T-helper 22 cell (primary cell): ENCODE results near the gene EPN2.
"Not testable (repeated sequence)": the region's sequence is repeated elsewhere in the genome, so short reads cannot be mapped to it uniquely, and the experiment has no call there.

ENCODE experiments used
- DNase-seq: peaks from one replicate; pipeline ENCODE4 v3.0.0-alpha.2; 2020; ENCODE audit warnings: low read depth

The EPN2 gene

DNA sequence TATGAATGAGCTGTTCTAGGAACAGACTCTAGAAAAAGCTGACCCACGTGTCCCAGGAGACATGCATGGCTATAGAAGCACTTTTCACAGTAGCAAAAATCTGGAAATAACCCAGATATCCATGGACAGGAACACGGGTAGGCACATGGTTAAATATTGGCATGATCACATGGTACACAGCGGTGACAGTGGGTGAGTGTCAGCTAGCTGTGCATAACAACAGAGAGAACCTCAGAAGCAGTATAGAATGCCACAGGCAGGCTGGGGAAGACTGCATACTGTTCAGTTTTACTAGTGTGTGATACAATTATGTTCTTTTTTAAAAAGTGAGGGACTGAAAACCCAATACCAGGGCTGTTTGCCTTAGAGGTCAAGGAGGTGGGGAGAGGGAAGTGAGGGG lies 31.4 kb downstream of the EPN2 start:
- no peak for DNase-seq

DNA sequence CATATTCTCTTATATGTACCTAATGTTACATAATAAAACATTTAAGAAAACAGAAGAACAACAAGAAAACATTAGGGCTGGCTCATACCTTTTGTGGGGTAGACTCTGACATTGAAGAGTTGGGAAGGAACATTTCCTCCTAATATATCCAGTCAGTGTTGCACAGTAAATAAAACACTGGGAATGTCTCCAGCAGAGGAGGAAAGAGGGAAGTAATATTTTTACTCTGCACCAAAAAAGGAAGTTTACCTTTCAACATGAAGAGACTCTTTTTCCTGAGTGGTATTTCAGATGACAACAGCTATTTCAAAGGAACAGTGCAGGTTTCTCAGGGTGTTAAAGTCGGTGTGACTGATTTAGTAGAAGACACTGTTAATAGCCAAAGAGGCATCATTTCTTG lies 31.9 kb downstream of the EPN2 start:
- no peak for DNase-seq

DNA sequence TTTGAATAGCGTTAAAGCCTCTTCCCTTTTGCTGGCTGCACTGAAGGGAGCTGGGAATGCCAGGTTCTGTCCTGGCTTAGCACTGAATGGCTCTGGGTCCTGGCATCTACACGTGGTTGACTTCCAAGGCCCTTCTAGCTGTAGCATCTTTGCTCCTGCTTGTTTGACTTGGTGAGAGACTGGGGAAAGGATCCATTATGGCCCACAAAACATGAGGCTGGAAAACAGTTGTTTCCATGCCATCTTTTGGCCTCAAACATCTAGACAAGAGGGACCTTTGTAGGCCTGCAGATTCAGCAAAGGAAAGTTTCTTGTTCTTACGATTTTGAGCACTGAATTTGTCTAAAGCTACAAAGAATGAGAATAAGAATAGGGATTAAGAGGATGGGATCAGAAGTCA lies 32.5 kb downstream of the EPN2 start:
- no peak for DNase-seq

DNA sequence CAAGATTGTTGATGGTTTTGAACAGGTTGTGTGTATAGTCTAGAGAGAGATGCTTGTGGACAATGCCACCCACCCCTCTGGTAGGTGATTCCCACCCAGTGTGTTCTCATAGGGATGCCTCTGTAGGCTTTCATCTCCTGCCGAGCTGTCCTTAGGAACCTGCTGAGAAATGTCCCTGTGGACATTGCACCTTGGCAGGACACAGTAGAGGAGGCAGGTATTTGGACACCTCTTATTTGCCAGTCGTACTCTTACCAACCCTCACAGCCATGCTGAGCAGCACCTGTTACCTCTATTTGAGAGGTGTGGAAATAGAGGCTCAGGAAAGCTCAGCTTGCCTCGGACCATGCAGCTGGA lies 33.2 kb downstream of the EPN2 start:
- DNase-seq = no peak

DNA sequence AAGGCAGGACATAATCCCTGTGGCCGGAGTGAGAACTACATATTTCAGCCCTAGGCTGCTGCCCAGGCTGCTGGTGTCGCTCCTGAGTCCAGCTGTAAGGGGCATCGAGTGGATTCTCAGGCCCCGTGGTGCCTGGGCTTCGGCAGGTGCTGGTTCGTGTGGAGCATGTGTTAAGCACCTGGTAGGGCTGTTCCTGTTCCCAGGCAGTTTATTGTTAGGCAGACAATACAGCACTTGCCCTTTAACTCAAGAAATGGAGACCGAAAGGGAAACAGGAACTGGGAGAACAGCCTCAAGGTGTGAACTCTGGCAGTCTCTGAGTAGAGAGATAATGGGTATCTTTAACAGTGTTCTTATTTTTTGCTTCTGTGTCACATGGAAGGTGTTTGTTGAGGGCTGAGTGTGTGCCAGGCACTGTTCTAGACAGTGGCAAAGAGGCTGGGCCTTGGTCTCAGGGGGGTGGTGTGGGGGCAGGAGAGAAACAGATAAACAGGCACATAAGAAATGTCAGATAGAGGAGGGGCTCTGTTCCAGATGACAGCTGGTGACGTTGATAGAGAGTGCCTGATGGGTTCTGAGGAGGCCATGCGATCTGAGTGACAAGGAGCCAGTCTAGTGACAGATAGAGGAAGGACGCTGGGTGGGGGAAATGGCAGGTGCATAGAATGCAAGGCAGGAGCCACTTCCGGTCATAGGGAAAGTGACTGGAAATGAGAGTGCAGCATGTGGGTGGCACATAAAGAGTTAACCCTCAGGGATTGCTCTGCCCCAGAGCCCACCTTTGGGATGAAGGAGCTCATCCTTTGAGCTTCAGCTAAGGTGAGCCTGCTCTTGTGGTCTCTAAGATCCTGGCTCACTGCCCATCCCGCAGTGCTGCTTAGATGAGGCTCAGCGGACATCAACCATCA lies 33.8 kb downstream of the EPN2 start:
- DNase-seq = no peak

DNA sequence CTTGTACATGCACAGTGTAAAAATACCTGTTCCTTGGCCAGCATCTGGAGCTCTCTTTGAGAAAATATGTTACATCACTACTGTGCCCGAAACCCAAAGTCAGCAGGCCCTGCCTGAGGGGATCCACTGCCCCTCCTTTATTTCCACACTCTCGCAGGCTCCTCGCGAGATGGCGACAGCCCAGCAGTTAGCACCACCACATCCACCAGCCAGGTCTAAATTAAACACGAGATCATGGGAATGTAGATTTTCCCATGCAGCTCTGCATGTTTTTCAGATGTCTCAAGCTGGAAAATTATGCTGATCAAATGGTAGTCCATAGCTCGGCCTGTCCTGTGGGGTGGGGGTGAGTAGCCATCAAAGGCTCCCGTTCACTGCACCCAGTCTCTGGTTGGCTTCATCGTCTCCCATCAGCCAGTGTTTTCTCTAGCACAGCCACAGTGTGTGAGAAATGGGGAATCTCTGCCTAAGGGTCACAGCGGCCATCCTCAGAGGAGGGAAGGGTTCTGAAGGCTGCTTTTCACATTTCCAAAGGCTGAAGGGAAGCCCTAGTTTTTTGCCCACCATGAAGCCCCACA lies 34.7 kb downstream of the EPN2 start:
- DNase-seq = no peak

DNA sequence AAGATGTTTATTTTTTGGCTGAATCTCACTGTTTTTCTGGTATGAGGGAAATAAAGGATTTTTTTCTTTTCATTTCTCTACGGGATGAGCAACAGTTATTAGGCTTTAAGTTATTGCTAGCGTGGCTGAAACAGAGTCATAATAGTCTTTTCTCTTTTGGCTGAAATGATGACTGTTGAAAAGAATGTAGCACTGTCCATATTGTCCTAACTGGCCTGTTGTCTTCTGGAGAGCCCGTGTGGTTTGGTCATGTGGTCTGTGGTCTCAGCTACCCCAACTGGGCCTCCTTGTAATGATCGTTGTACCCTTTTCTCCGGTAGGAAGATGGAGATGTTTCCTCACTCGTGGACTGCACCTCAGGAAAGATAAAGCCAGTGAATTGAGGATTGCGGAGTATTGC lies 36.6 kb downstream of the EPN2 start:
- DNase-seq = no peak

DNA sequence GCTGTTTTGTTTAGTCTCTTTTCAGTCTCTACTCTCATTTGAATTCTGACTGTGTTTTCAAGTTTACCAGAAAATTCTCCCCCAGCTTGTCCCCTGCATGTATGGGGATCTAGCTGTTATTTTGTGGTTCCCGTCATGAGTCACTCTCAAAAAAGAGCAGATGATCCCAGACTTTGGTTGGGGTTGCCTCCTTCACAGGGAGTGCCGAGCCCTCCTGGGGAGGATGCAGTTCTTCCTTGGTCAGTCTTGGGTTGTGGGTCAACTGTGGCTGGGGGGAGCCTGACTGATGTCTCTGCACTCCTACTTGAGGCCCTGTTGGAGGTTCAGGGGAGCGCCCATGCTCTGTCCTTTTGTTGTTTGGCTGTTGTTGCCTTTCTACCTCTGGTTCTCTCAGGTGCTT lies 37.7 kb downstream of the EPN2 start:
- DNase-seq = no peak

DNA sequence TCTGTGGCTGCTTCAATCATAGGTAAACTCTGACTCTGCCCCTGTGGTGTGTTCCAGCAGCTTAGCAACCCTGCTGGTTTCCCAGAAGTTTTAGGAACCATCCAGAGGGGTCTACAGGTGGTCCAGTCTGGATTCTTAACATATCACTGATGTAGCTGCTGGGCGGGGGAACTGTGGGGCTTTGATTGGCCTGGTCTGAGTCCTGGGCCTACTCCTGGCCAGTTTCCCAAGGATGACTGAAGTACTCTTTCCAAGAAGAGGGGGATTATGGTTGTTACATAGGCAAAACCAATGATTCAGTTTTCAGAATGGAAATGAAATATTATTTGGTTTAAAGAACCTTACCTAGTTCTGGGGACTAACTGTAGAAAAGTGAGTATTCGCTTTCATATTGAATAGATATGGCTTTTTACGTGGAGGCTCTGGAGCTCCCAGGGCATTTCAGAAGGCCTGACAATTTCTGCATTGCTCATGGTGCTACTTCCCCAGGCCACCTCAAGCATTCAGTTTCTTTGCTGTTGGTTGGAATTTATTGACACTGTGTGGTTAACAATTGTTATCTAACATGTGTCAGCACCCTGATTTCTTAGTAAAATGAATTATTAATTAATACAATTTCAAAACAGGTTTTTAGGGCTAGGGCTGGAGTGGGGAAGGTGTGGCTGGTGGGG lies 38.4 kb downstream of the EPN2 start:
- DNase-seq = no peak

DNA sequence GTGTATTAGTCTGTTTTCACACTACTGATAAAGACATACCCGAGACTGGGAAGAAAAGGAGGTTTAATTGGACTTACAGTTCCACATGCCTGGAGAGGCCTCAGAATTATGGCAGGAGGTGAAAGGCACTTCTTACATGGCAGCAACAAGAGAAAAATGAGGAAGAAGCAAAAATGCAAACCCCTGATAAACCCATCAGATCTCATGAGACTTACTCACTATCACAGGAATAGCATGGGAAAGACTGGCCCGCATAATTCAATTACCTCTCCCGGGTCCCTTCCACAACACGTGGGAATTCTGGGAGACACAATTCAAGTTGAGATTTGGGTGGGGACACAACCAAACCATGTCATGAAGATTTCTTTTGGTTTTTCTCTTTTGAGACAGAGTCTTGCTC lies 41.1 kb downstream of the EPN2 start:
- not testable (repeated sequence) for DNase-seq

DNA sequence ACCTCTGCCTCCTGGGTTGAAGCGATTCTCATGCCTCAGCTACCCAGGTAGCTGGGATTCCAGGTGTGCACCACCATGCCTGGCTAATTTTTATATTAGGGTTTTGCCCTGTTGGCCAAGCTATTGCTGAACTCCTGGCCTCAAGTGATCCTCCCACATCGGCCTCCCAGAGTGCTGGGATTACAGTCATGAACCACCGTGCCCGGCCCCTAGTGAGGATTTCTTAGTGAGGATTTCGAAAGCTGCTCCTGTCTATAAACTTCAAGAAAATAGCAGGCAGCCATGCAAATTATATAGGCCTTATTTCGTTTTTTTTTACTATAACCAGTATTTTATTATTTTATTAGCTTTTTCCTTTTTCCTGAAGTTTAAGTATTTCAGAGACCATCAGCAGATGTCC lies 41.6 kb downstream of the EPN2 start:
- DNase-seq = no peak

DNA sequence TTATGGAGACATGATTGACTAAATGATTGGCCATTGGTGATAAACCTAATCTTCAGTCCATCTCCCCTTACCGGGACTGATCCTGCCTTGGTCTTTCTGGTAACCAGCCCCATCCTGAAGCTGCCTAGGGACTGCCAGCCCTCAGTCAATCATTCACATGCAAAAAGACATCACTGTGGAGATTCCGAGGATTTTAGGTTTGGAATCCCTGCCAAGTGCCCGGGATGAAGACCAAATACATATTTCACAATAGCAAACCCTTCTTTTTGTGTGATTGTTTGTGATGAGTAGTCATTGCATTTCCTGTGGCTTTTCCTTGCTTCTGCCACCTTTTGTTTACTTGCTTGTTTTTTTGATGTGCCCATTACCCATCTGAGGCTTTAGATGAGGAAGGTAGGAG lies 44.0 kb downstream of the EPN2 start:
- no peak for DNase-seq

DNA sequence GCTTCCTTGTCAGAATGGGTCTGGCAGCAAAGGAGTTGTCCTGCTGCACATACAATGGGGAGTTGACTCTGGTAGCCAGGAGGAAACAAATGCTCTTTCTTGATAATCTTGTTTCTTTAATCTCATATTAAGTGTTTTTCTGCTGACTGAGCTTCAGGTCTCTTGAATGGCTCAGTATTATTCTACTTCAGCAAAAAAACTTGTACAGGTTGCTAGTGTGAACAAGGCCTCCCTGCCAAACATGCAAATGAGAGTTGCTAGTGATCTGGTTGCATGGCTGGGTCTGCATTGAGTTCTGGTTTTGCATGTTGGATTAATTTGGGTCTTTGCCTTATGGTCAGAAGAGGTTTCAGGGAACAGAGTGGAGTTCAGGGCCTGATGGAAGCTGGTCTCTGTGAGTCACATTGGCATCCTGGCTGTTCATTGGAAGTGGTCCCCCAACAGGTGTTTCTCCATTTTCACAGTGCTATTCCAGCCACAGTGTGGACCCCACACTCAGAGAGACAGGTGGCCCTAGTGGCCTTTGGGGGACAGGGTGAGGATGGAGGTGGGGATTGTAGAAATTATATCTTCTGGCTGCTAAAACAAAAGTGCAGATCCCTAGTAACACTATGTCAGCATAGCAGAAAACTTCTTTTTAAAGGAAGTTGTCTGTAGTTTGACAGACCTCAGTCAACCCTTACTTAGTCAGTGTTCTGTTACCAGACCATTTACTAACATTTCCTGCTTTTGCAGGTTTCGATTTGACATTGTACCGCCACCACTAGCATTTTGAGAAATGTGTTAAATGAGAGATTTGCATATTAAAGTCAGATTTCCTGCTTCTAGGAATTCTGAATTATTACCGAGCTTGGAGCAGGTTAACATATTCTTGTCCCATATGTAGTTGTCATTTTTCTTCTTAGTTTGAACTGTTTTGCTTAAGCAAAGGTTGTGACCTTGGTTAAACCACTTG lies 47.1 kb downstream of the EPN2 start:
- no peak for DNase-seq

DNA sequence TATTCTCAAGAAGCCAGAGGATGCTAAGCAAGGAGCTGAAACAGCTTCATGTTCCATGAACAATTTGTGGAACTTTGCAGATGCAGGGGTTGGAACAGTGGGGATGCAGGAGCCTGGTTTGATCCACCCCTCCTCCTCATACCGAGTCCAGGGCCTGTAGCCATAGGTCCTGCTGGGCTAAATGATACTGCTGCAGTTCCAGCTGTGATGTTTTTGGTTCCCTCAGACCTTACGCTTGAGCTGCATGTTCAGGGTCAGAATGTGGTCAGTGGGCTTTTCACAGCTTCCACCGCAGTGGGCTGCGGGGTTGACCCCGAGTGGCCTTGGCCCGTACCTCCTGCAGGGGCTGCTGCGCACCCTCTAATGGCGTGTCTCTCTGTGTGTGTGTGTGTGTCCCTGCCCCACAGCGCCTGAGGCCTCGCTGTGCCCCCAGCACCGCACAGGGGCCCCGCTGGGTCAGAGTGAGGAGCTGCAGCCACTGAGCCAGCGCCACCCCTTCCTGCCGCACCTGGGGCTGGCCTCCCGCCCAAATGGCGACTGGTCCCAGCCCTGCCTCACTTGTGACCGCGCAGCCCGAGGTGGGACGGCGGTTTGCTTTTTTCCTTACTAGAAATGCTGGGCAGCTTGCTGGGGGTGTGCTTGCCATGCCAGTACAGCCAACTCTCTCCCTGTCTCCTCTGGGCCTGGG lies 48.2 kb downstream of the EPN2 start:
- DNase-seq = no peak

DNA sequence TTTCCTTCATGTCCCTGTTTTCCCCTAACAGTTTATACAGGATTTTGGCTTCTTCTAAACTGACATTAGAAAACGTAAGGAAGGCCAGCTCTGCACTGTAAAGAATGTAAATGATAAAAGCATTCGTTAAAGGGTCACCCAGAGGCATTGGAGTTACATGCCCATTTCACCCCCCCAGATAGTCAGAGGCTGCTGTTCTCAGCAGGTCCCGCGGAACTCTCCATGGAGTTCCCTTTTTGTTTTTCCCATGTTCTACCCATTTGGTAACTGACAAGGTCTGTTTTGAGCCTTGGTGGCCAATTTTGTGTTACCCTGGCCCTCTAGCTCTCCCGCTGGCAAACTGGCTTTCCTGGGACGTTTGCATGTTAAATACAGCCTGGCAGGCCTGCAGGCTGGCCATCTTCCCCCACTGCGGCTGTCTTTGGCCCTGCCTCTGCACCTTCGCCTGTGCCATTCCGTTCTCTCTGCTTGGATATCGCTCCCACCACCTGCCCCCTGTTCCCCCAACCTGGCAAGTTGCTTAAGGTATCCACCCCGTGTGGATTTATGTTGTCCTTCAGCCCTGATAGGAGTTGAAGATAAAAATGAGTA lies 49.7 kb downstream of the EPN2 start:
- DNase-seq = no peak

DNA sequence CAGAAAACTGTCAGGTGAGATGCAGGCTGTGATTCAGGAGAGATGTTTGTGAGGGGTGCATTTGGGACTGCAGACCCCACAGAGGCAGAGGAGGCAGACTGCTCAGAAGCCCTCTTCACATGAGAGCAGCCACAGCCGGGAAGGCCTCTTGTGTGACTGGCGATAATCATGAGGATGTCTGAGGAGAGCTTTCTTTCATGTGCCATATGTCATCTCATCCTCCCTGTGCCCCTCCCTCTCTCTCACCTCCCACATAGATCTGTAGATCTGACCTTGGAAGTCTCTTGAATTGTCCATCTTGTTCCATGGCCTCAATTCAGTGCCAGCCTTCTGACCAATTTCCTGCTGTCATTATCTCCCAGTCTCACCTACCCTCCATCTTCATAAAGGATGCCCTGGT lies 50.5 kb downstream of the EPN2 start:
- DNase-seq = no peak

DNA sequence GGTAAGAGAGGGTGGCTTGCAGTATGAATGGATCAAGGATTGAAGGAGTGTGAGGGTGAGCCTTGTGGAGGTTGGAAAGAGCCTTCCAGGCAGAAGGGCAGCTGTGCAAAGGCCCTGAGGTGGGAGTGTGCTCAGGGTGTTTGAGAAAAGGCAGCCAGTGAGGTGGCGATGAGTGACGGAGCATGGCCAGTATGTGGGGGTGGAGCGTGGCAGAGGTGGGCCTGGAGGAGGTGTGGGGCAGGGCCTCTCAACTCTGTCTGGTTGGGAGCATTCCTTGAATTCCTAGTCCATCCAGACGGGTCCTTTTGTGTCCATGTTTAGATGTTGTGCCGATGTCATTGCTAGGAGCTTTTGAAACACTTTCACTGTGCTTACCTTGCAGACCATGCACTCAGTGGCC lies 51.3 kb downstream of the EPN2 start:
- DNase-seq = no peak

DNA sequence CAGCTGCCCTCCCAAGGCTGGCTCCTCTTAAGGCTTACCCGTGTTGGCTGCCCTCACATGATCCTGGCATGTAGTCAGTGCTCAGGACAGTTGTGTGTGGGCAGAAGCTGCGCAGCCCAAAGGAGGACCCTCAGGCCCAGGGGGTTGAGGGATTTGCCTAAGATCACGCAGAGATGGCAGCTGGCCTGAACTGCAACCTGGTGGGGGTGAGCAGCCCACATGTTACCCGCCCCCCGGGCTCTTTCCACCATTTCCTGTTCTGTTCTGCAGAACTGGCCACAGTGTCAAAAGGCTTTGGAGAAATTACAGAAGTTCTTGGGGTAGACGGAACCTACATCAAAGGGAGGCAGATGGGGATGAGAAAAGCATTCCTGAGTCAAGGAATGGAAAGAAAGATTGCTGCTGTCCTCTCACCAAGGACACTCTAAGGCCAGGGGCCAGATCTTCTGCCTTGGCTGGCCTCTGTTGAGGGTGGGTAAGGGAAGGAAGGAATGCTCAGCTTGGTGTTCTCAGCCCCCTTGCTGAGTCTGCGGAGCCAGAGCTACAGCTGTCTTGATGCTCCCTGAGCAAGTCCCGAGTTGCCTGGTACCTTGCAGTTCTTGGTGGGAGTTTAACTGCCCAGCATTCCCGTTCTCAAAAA lies 53.0 kb downstream of the EPN2 start:
- DNase-seq = no peak

DNA sequence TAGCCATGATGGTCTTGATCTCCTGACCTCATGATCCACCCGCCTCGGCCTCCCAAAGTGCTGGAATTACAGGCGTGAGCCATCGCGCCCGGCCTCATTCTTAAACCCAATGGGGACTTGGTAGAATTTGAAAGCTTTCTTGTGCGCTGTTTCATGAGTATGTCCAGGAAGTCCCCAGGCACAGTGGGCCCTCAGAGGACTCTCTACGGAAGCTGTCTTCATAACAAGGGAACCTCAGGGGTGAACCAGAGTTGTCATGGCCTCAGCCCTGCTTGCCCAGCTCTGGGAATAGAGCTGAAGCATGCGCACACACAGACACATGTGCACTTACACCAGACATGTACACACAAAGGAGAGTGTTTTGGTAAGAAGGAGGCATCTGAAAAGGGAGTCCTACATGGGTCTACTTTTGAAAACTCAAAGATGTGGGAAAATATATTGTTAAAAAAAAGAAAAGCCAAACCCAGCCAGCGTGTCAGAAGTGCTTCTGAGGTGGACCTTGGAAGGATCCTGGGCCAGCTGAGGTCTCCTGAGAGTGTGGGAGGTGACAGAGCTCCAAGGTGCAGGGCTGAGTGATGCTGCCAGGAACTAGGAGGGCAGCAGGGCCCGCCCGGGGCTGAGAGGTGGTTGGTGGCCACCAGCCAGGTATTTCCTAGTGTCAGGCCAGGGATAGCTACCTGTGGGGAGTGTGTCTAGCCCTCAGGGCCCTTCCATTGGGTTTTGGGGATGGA lies 54.6 kb downstream of the EPN2 start:
- no peak for DNase-seq

DNA sequence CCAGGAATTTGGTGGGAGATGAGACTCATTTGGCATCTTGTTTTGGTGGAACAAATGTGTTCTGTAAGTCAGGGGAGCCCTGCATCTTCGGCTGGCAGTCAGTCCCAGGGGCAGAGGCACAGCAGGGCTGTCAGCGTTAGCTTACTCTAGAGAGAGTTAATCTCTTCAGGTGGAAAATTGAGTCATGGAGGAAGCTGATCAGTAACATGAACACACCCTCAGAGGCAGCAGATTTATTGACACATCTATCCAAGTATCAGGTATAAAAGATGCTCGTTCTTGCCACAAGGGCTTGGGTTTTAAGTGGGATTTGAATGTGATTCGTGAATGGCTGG lies 55.2 kb downstream of the EPN2 start:
- DNase-seq = no peak
